Measurements from ENCODE around the gene GMDS.

GRCh38 chr6:1629316-1629715, 616.1 kb downstream of the GMDS start:
- TF ChIP-seq CTCF (conservative IDR thresholded peaks at IDR 0.05; ENCODE audit: low read depth in 2 of 2) (no peak), POLR2AphosphoS5 (IDR thresholded peaks at IDR 0.05; ENCODE audit: low read depth) (no peak), EZH2 (IDR thresholded peaks at IDR 0.05; ENCODE audit: low read depth, unreplicated experiment) (no peak), CREB1 (CRISPR knock-in tag; IDR thresholded peaks at IDR 0.05; ENCODE audit: low read depth) (no peak), REST (IDR thresholded peaks at IDR 0.05; ENCODE audit: unreplicated experiment) (no peak), JUNB (IDR thresholded peaks at IDR 0.05; ENCODE audit: unreplicated experiment) (no peak), EZH2phosphoT487 (IDR thresholded peaks at IDR 0.05; ENCODE audit: unreplicated experiment) (no peak), NANOG (IDR thresholded peaks at IDR 0.05; ENCODE audit: borderline replicate concordance) (no peak), ZNF114 (CRISPR knock-in tag; IDR thresholded peaks at IDR 0.05) (no peak), ZNF331 (CRISPR knock-in tag; IDR thresholded peaks at IDR 0.05; ENCODE audit: low read depth) (no peak)
